Neural cell (in vitro differentiated cells): ENCODE measurements around the gene AGRP.

Source experiments
- CTCF ChIP-seq: fragments of 450-650 bp; IDR thresholded peaks from 2 replicates; pipeline ENCODE4 v1.5.1; 2014; ENCODE audit warnings: antibody characterized with exemption, mild to moderate bottlenecking, moderate library complexity; ENCODE audit not compliant: poor library complexity, severe bottlenecking
- EP300 ChIP-seq: fragments of 450-650 bp; conservative IDR thresholded peaks from 2 replicates; pipeline ENCODE4 v1.6.1; 2014; ENCODE audit warnings: antibody characterized with exemption, mild to moderate bottlenecking, moderate library complexity; ENCODE audit not compliant: poor library complexity, severe bottlenecking
- POLR2AphosphoS5 ChIP-seq: IDR thresholded peaks from 2 replicates; pipeline ENCODE4 v1.6.1; 2012
- RAD21 ChIP-seq: fragments of 450-650 bp; conservative IDR thresholded peaks from 2 replicates; pipeline ENCODE4 v1.6.1; 2014; ENCODE audit warnings: antibody characterized with exemption, mild to moderate bottlenecking, moderate library complexity
- REST ChIP-seq: IDR thresholded peaks from 2 replicates; pipeline ENCODE4 v1.6.1; 2012; ENCODE audit warnings: borderline replicate concordance
- SMC3 ChIP-seq: fragments of 450-650 bp; conservative IDR thresholded peaks from 2 replicates; pipeline ENCODE4 v1.6.1; 2014; ENCODE audit warnings: antibody characterized with exemption, mild to moderate bottlenecking, moderate library complexity; ENCODE audit not compliant: poor library complexity

- TF ChIP-seq CTCF (no peak), POLR2AphosphoS5 (no peak), RAD21 (no peak), EP300 (no peak), REST (no peak), SMC3 (no peak)
These were observed 32.2 kb downstream of the AGRP start for GRCh38 chr16:67451061-67451703.
